GM10248 (cell line): ENCODE results near the gene PDGFD.
"Not testable (repeated sequence)": the region's sequence is repeated elsewhere in the genome, so short reads cannot be mapped to it uniquely, and the experiment has no call there.

ENCODE experiments used
- CTCF ChIA-PET: fragments of 300-600 bp; sonication (Branson Sonifier 250); formaldehyde crosslinking; extraction: SDS; loops from one replicate; lab custom pipeline; 2021; ENCODE audit warnings: antibody characterized with exemption; lab: Yijun Ruan, JAX
- POLR2A ChIA-PET: fragments of 350-650 bp; sonication (Branson Sonifier 250); formaldehyde crosslinking; extraction: SDS; loops from one replicate; lab custom pipeline; 2020; ENCODE audit warnings: antibody characterized with exemption; lab: Yijun Ruan, JAX
- DNase-seq: peaks from one replicate; pipeline ENCODE4 v3.0.0; 2012; ENCODE audit errors: extremely low spot score
- CTCF ChIP-seq: IDR thresholded peaks from 2 replicates; pipeline ENCODE4 v1.5.1; 2012; ENCODE audit warnings: mild to moderate bottlenecking, low read depth; ENCODE audit errors: extremely low read depth, missing control alignments, control extremely low read depth

Gene PDGFD

GRCh38 chr11:104053743-104054478, 110.0 kb downstream of the PDGFD start:
- CTCF ChIA-PET: no interaction called here
- POLR2A ChIA-PET: no interaction called here
- no peak for DNase-seq
- TF ChIP-seq CTCF: no peak

- POLR2A ChIA-PET: no interaction called here
- no peak for TF ChIP-seq CTCF
- DNase-seq: no peak
- CTCF ChIA-PET: no interaction called here
Observed at GRCh38 chr11:104051778-104052177, 112.2 kb downstream of the PDGFD start.

- no peak for TF ChIP-seq CTCF
- ChIA-PET CTCF (no interaction called here), POLR2A (no interaction called here)
- no peak for DNase-seq
Observed at GRCh38 chr11:104049116-104049515, 114.8 kb downstream of the PDGFD start.

- POLR2A ChIA-PET, CTCF ChIA-PET: not testable (repeated sequence)
Observed at GRCh38 chr11:104046858-104047257, 117.1 kb downstream of the PDGFD start.

GRCh38 chr11:104046331-104046730, 117.6 kb downstream of the PDGFD start:
- CTCF ChIA-PET: no interaction called here
- no peak for DNase-seq
- TF ChIP-seq CTCF: no peak
- POLR2A ChIA-PET: no interaction called here

More at GRCh38 chr11:104046858-104047257, 117.1 kb downstream of the PDGFD start:
- not testable (repeated sequence) for DNase-seq

GRCh38 chr11:104043678-104044239, 120.2 kb downstream of the PDGFD start:
- no peak for TF ChIP-seq CTCF
- DNase-seq: no peak
- POLR2A ChIA-PET: no interaction called here
- CTCF ChIA-PET: interaction anchor here (1.0 kb wide), 1 partner anchor 32 kb away, joined by 3 read pairs; no protein-coding TSS in a partner anchor

GRCh38 chr11:104043142-104043541, 120.8 kb downstream of the PDGFD start:
- no peak for TF ChIP-seq CTCF
- DNase-seq: no peak

More at GRCh38 chr11:104043142-104043541, 120.8 kb downstream of the PDGFD start:
- POLR2A ChIA-PET: no interaction called here
- CTCF ChIA-PET: no interaction called here
